Muscle of back (tissue), 13 donors: Measurements from ENCODE around the gene BCL10. TPM values are rescaled to one million over a fixed set of nuclear protein-coding genes. Genes with fewer than 3 reads are reported as not detected.
A peak's percentile ranks its signal among the peaks of the same experiment; 100 is the strongest.

ENCODE experiments used
- DNase-seq, 3 donors: peaks; one replicate each; pipeline versions ENCODE4 v3.0.0 to v3.0.0-alpha.2; 2013
- long read RNA-seq, 9 donors: transcript quantifications; one replicate each; lab custom pipeline, GENCODE V29; 2026
- polyA plus RNA-seq, 10 donors: library from polyadenylated mRNA; unstranded; fragments of 120-200 nt; gene quantifications; one replicate each; pipeline ENCODE4 v1.2.1, GENCODE V29; 2013; ENCODE audit not compliant: insufficient read length in 10 of 10

The BCL10 gene
- 10 to 100 TPM; 11.9 to 15.9 (median 13.9) TPM for polyA plus RNA-seq
- long read RNA-seq, donor 1, partial matches to known transcripts: 0 of 4 reads
- long read RNA-seq, donor 1, other reads (novel, unspliced or antisense): 0 of 4 reads
- long read RNA-seq, donor 2, partial matches to known transcripts: 0 of 5 reads
- long read RNA-seq, donor 2, other reads (novel, unspliced or antisense): 0 of 5 reads
- long read RNA-seq, donor 3: 0 reads
- long read RNA-seq, donor 4, partial matches to known transcripts: 0 of 3 reads
- long read RNA-seq, donor 4, other reads (novel, unspliced or antisense): 0 of 3 reads
- long read RNA-seq, donor 5, transcript BCL10-203 (3 exons, 2,833 nt): major isoform, 5 of 6 reads
- long read RNA-seq, donor 5, partial matches to known transcripts: 0 of 6 reads
- long read RNA-seq, donor 5, other reads (novel, unspliced or antisense): 0 of 6 reads
- long read RNA-seq, donor 6, transcript BCL10-203 (3 exons, 2,833 nt): major isoform, 5 of 6 reads
- long read RNA-seq, donor 6, partial matches to known transcripts: 0 of 6 reads
- long read RNA-seq, donor 6, other reads (novel, unspliced or antisense): 0 of 6 reads
- long read RNA-seq, donor 7, partial matches to known transcripts: 0 of 2 reads
- long read RNA-seq, donor 7, other reads (novel, unspliced or antisense): 0 of 2 reads
- long read RNA-seq, donor 8, partial matches to known transcripts: 0 of 4 reads
- long read RNA-seq, donor 8, other reads (novel, unspliced or antisense): 0 of 4 reads
- long read RNA-seq, donor 9, partial matches to known transcripts: 0 of 1 reads
- long read RNA-seq, donor 9, other reads (novel, unspliced or antisense): 0 of 1 reads

DNA sequence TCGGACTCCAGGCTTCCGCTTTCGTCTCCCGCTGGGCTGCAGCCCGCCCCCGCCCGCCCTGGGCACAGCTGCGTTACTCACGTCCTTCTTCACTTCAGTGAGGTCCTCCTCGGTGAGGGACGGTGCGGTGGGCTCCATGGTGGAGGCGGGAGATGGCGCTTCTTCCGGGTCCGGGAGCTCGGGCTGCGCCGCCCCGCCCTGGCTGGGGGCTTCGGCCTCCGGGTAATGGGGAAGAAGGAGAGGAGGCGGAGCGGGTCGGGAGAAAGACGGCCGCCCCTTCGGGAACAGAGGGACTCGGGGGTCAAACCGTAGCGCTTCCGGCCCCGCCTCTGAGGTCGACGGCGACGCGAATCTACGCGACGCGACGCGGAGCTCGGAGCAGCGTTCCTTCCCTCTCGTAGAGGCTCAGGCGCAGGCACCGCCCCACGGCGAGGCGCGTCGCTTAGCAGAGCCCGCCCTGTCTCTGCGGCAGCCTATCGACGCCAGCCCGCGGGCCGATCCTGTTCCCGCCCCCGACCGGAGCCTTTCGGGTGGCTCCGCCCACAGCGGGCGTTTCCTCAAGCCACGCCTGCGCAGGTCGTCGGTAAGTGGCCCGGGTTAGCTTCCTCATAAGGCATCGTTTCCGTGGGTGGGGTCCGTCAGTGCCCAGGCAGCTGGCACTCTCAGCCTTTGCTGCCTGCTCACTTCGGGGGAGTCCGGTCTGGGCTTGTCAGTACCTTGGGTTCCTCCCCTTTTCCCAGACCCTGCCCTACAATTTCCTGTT, at the start of gene BCL10:
TSS of gene BCL10 (minus strand) at position 418 of the 763 bp plus-strand sequence. CDS start at position 138, 280 bp downstream.
- peak; percentile 98 to 100 (median 99) for DNase-seq

DNA sequence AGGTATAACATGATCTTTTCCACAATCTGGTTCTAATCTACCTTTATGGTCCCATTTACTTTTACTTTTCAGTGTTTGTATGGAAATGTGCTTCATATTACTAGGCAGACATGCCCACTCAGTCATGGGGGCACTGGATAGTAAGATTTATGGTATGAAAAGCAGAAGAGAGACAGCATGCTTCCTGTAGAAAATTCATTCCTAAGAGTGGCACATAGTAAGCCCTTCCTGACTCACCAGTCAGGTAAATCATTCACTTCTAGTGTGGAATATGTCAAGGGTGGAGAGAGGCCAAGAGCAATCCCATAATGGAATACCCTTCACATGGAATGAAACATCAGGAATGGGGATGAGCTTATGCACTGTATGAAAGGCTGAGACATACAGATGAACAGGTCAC, 49.5 kb upstream of the BCL10 start:
- DNase-seq: no peak

DNA sequence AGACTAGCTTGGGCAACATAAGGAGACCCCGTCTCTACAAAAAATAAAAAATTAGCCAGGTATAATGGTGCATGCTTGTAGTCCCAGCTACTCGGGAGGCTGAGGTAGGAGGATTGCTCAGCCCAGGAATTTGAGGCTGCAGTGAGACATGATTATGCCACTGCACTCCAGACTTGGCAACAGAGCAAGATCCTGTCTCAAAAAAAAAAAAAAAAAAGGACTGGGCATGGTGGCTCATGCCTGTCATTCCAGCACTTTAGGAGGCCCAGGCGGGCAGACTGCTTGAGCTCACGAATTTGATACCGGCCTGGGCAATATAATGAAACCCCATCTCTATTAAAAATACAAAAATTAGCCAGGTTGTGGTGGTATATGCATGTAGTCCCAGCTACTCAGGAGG, 47.3 kb upstream of the BCL10 start:
- no peak for DNase-seq

GRCh38 chr1:85322655-85323054, 46.2 kb upstream of the BCL10 start:
- DNase-seq: no peak

GRCh38 chr1:85321237-85321964, 45.0 kb upstream of the BCL10 start:
- DNase-seq: no peak

DNA sequence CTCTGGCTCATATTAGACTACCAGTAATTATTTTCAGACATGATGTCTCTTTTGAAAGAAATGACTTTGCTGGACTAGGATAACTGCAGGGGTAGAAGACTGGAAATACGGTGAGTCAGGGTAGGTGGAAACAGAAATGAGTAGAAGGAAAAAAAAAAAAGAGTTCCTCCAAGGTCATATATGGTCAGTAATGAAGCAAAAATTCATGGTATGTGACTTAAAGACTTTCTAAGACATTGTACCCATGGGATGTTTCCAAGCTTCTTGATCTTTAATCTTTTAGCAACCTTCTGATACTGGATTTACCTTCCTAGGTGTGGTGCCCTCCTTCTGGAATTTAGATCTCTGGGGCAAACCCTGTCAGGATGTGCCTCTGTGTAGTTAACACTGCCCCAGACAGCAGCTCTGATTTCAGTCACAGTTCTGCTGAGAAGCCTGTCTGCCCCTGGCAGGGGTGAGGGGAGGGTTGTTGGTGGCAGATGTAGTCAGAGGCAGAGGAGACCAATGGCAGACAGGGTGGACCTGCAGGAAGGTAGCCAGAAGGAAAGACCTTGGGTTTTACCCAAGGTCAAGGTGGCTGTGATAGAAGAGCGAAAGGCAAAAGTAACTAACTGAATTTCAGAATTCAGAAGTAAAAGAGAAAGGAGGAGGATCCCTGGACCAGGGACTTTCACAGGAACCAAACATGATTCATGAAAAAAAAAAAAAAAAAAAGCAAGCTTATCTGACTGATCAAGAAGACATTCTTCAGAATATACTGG, 44.1 kb upstream of the BCL10 start:
- peak in 1 of 3 donors; percentile 52 for DNase-seq

- no peak for DNase-seq
These were observed 43.5 kb upstream of the BCL10 start for GRCh38 chr1:85319931-85320330.

- DNase-seq: no peak
These were observed 43.1 kb upstream of the BCL10 start for GRCh38 chr1:85319491-85319890.

DNA sequence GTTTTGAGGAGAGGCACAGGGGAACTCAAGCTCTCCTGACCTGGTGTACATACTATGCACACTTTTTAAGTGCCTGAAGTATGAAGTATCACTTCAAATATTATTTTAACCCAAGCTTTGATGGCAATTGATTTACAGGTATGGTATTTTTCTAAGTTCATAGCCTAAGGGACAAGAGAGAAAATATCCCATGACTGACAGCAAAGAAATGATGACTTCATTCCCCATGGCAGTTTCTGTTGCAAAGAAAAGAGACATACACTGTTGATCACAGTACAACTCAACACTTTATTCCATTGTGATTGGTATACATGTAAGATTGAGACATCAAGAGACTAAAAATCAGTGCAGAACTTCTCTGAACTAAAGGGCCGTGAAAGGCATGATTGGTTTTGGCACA, 41.8 kb upstream of the BCL10 start:
- DNase-seq: no peak

- peak in 1 of 3 donors; percentile 69 for DNase-seq
These were observed 41.1 kb upstream of the BCL10 start for GRCh38 chr1:85317560-85317959.

DNA sequence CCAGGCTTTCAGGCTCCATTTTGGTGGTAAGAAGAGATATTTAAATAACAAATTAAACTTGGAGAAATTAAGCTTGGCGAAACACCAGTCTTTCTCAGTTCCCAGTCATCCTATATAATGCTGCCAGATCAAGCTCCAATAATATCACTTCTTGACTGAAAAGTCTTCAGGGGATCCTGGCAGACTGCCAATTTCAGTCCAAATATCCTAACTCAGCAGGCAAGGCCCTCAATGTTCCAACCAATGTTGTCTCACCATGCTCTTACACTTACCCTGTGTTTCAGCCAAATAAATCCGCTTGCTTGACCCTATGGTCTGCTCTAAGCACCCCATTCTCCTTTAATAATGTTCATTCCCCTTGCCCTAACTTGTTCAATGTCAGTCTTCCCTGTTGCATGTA, 39.9 kb upstream of the BCL10 start:
- peak in 1 of 3 donors; percentile 34 for DNase-seq

GRCh38 chr1:85315789-85316188, 39.4 kb upstream of the BCL10 start:
- DNase-seq: no peak

DNA sequence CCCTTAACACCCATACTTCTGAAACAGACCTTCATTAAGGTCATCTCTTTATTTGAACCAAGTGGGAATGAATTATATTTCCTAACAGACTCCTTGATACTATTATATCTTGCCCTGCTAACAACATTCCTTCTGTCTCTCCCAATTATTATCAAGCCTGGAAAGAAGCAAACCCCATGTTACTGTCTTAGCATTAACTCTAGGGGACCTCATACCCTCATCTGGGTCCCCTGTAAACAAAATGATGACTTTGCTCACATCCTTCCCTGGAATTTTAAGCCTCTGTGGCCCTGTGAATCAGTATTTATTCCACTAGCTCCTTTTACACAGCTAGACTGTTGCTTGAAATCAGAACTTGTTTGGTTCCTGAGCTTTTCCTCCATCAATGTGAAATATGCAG, 38.3 kb upstream of the BCL10 start:
- DNase-seq: peak in 1 of 3 donors; percentile 33

- peak in 2 of 3 donors; percentile 15 to 87 for DNase-seq
These were observed 37.7 kb upstream of the BCL10 start for GRCh38 chr1:85313888-85314696.

GRCh38 chr1:85311818-85312217, 35.4 kb upstream of the BCL10 start:
- DNase-seq: no peak

GRCh38 chr1:85308833-85309350, 32.5 kb upstream of the BCL10 start:
- no peak for DNase-seq

DNA sequence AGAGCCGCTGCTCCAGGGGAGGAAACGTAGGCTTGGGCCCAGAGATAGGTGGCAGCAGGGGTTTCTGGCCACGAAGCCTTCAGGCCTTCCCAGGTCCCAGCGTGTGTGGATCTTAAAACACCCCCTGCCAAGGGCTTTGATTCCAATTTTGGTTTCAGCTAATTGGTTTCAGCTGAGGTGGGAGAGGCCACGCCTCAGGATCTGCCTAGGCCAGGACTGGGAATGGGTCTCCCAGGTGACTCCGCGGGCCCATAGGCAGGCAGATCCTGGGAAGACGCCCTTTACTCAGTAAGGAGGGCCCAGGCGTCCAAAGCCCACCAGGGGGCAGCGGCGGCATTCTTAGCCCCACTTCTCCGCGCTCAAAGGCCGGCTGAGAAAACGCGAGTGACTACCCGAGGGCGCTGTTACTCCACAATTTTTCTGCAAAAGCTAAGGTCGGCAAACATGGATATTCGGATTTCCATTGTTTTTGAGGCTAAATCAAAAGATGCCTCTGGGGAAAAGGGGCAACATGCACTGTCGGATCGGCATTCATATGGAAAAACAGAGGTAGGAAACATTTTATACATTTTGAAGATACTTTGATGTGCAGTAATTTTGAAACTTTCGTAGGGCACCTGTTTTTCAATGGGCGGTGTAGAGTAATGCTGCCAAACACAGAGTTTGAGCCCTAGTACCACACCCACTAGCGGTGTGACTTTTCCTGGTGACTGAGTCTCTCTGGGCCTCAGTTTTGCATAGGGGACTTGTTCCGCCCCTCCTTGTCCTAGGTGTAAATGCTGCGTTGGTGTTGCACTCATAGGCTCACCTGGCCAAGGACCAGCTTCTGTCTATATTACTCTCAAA, 31.8 kb upstream of the BCL10 start:
- peak; percentile 85 to 94 (median 90) for DNase-seq

- DNase-seq: no peak
These were observed 29.8 kb upstream of the BCL10 start for GRCh38 chr1:85306236-85306635.
